Bronchial epithelial cell (primary cell): Measurements from ENCODE around the gene FSIP1. TPM values are rescaled to one million over a fixed set of nuclear protein-coding genes. Genes with fewer than 3 reads are reported as not detected.
A peak's percentile ranks its signal among the peaks of the same experiment; 100 is the strongest.

Experiments used
- DNase-seq: peaks from one replicate; pipeline ENCODE4 v3.0.0-alpha.2; 2010; ENCODE audit warnings: low read depth
- FAIRE-seq: peaks from 2 replicates; lab custom pipeline; 2011; peaks lifted over from hg19 to GRCh38; lab: Jason Lieb, UNC
- H3K27me3 ChIP-seq: 2 replicates; pipeline ENCODE4 v1.5.1; 2011; ENCODE audit warnings: low read length; ENCODE audit not compliant: control insufficient read depth, insufficient read depth
- H3K36me3 ChIP-seq: 2 replicates; pipeline ENCODE4 v1.5.1; 2011; ENCODE audit warnings: low read length; ENCODE audit not compliant: control insufficient read depth, insufficient read depth
- H3K4me3 ChIP-seq: 2 replicates; pipeline ENCODE4 v1.5.1; 2011; ENCODE audit warnings: mild to moderate bottlenecking, low read depth, low read length, control low read depth
- CTCF ChIP-seq: IDR thresholded peaks from 2 replicates; pipeline ENCODE4 v1.5.1; 2011; ENCODE audit warnings: mild to moderate bottlenecking, moderate library complexity, low read length, control low read depth, inconsistent platforms; ENCODE audit not compliant: insufficient read depth, severe bottlenecking
- total RNA-seq: library from RNA; depleted of rRNA; stranded (reverse); fragments of >200 nt; gene quantifications from 2 replicates; pipeline ENCODE4 v1.2.1, GENCODE V29; 2014

Gene FSIP1
- total RNA-seq, 1 donor from 2014 or later = 9.5 TPM

- peak; percentile 25 for DNase-seq
- Histone ChIP-seq H3K27me3 (no peaks in the 10 kb centered on the region), H3K4me3 (no peak overlapping the region), H3K36me3 (peaks cover 54% of the 10 kb centered on the region)
- peak; percentile 83 for FAIRE-seq
- TF ChIP-seq CTCF = no peak
Measured at GRCh38 chr15:39586387-39587095, 196.1 kb downstream of the FSIP1 start.

GRCh38 chr15:39585871-39586301 is 196.8 kb downstream of the FSIP1 start:
- Histone ChIP-seq H3K27me3 (no peaks in the 10 kb centered on the region), H3K36me3 (peaks cover 52% of the 10 kb centered on the region), H3K4me3 (no peak overlapping the region)
- TF ChIP-seq CTCF = no peak
- DNase-seq (peak; percentile 9), FAIRE-seq (no peak)

GRCh38 chr15:39585389-39585841 is 197.2 kb downstream of the FSIP1 start:
- TF ChIP-seq CTCF = no peak
- FAIRE-seq (no peak), DNase-seq (peak; percentile 19)
- H3K4me3 ChIP-seq = no peak overlapping the region
- H3K36me3 ChIP-seq = peaks cover 51% of the 10 kb centered on the region
- H3K27me3 ChIP-seq = no peaks in the 10 kb centered on the region

- FAIRE-seq = no peak
- TF ChIP-seq CTCF = no peak
- H3K4me3 ChIP-seq = no peak overlapping the region
- peak; percentile 17 for DNase-seq
- H3K36me3 ChIP-seq = peaks cover 48% of the 10 kb centered on the region
- no peaks in the 10 kb centered on the region for H3K27me3 ChIP-seq
Measured at GRCh38 chr15:39584662-39585388, 197.8 kb downstream of the FSIP1 start.

GRCh38 chr15:39584266-39584659 is 198.4 kb downstream of the FSIP1 start:
- no peak for FAIRE-seq
- no peak for TF ChIP-seq CTCF

More at GRCh38 chr15:39584266-39584659, 198.4 kb downstream of the FSIP1 start:
- Histone ChIP-seq H3K27me3 (no peaks in the 10 kb centered on the region), H3K36me3 (peaks cover 44% of the 10 kb centered on the region), H3K4me3 (no peak overlapping the region)
- no peak for DNase-seq
